ENCODE results near the gene ANXA6.

- TF ChIP-seq EZH2 (IDR thresholded peaks at IDR 0.05; ENCODE audit: borderline replicate concordance, insufficient read depth, low read depth, low read length, poor library complexity, severe bottlenecking) (no peak), CTCF (IDR thresholded peaks at IDR 0.05) (no peak)
Measured at GRCh38 chr5:151064916-151065499, 92.6 kb downstream of the ANXA6 start.

All from B cell (primary cell).